ENCODE data around the gene PHKA2.
"Not testable (repeated sequence)": the region's sequence is repeated elsewhere in the genome, so short reads cannot be mapped to it uniquely, and the experiment has no call there.

PHKA2 gene, protein sequence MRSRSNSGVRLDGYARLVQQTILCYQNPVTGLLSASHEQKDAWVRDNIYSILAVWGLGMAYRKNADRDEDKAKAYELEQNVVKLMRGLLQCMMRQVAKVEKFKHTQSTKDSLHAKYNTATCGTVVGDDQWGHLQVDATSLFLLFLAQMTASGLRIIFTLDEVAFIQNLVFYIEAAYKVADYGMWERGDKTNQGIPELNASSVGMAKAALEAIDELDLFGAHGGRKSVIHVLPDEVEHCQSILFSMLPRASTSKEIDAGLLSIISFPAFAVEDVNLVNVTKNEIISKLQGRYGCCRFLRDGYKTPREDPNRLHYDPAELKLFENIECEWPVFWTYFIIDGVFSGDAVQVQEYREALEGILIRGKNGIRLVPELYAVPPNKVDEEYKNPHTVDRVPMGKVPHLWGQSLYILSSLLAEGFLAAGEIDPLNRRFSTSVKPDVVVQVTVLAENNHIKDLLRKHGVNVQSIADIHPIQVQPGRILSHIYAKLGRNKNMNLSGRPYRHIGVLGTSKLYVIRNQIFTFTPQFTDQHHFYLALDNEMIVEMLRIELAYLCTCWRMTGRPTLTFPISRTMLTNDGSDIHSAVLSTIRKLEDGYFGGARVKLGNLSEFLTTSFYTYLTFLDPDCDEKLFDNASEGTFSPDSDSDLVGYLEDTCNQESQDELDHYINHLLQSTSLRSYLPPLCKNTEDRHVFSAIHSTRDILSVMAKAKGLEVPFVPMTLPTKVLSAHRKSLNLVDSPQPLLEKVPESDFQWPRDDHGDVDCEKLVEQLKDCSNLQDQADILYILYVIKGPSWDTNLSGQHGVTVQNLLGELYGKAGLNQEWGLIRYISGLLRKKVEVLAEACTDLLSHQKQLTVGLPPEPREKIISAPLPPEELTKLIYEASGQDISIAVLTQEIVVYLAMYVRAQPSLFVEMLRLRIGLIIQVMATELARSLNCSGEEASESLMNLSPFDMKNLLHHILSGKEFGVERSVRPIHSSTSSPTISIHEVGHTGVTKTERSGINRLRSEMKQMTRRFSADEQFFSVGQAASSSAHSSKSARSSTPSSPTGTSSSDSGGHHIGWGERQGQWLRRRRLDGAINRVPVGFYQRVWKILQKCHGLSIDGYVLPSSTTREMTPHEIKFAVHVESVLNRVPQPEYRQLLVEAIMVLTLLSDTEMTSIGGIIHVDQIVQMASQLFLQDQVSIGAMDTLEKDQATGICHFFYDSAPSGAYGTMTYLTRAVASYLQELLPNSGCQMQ

GRCh38 chrX:18983666-18984380 is at the start of gene PHKA2:
PHKA2 (minus strand) TSS chrX:18984114; CDS start chrX:18983932, 182 bp downstream.
- peak within 1 kb of the TSS; percentile 89 for H3K27ac Mint-ChIP-seq (ENCODE audit: low read depth)
- no peaks in the 10 kb centered on the region for H3K9me3 Mint-ChIP-seq
- H3K4me3 Mint-ChIP-seq, result peak within 1 kb of the TSS; percentile 71
- ATAC-seq (replicated peaks; ENCODE audit: extremely low read depth, poor library complexity, severe bottlenecking), result peak; percentile 10
- peaks cover 5% of the 10 kb centered on the region for H3K36me3 Mint-ChIP-seq (ENCODE audit: insufficient read depth)
- H3K27me3 Mint-ChIP-seq, result no peaks in the 10 kb centered on the region
- H3K4me1 Mint-ChIP-seq, result peaks cover 16% of the 10 kb centered on the region
- DNase-seq (ENCODE audit: low spot score in 2 of 2), result peak; percentile 9 to 12

DNA sequence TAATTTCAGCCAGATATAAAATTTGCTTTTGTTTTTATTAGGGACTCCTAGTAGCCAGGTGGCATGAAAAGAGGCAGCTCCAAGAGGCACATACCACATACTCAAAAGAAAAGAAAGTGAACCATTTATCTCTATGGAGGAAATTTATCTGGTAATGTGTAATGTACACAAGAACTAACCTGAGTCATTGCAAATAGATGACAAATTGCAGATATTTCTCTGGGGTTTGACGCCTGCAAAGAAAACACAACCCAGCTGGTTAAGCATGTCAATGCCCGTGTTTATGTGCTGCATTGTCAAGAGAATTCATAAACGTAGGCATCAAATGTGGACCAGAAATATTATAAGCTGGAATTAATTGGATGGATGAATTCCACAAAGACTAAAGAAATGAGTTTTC is 46.9 kb upstream of the PHKA2 start:
- H3K4me1 Mint-ChIP-seq, result no peaks in the 10 kb centered on the region
- ATAC-seq (replicated peaks; ENCODE audit: extremely low read depth, poor library complexity, severe bottlenecking) (no peak), DNase-seq (ENCODE audit: low spot score in 2 of 2) (no peak)

GRCh38 chrX:19028560-19028959 is 44.6 kb upstream of the PHKA2 start:
- Mint-ChIP-seq H3K4me3 (no peak overlapping the region), H3K36me3 (ENCODE audit: insufficient read depth) (no peaks in the 10 kb centered on the region), H3K4me1 (no peaks in the 10 kb centered on the region), H3K27me3 (no peaks in the 10 kb centered on the region), H3K27ac (ENCODE audit: low read depth) (no peak overlapping the region), H3K9me3 (no peaks in the 10 kb centered on the region)
- DNase-seq (ENCODE audit: low spot score in 2 of 2) (no peak), ATAC-seq (replicated peaks; ENCODE audit: extremely low read depth, poor library complexity, severe bottlenecking) (no peak)

More for the DNA sequence above, 46.9 kb upstream of the PHKA2 start:
- H3K36me3 Mint-ChIP-seq (ENCODE audit: insufficient read depth), result no peaks in the 10 kb centered on the region
- H3K9me3 Mint-ChIP-seq, result no peaks in the 10 kb centered on the region
- no peaks in the 10 kb centered on the region for H3K27me3 Mint-ChIP-seq
- H3K27ac Mint-ChIP-seq (ENCODE audit: low read depth), result no peak overlapping the region
- no peak overlapping the region for H3K4me3 Mint-ChIP-seq

- Mint-ChIP-seq H3K9me3 (no peaks in the 10 kb centered on the region), H3K27me3 (no peaks in the 10 kb centered on the region), H3K4me3 (no peak overlapping the region), H3K27ac (ENCODE audit: low read depth) (no peak overlapping the region), H3K4me1 (no peaks in the 10 kb centered on the region), H3K36me3 (ENCODE audit: insufficient read depth) (no peaks in the 10 kb centered on the region)
- DNase-seq (ENCODE audit: low spot score in 2 of 2) (no peak), ATAC-seq (replicated peaks; ENCODE audit: extremely low read depth, poor library complexity, severe bottlenecking) (no peak)
These were observed 40.5 kb upstream of the PHKA2 start for GRCh38 chrX:19024366-19024765.

DNA sequence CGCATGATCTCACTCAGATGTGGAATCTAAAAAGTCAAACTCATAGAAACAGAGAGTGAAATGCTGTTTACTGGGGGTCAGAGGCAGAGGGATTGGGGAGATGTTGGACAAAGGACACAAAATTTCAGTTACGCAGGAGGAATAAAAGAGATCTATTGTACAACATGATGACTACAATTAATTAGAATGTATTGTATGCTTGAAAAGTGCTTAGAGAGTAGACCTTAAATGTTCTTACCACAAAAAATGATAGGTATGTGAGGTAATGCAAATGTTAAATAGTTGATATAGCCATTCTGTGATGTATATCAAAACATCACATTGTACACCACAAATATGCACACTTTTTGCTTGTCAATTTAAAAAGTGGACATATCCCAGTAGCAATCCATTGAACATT is 36.1 kb upstream of the PHKA2 start:
- H3K36me3 Mint-ChIP-seq (ENCODE audit: insufficient read depth), result no peaks in the 10 kb centered on the region
- no peak for DNase-seq (ENCODE audit: low spot score in 2 of 2)
- no peaks in the 10 kb centered on the region for H3K4me1 Mint-ChIP-seq
- no peaks in the 10 kb centered on the region for H3K27me3 Mint-ChIP-seq
- no peaks in the 10 kb centered on the region for H3K9me3 Mint-ChIP-seq
- no peak for ATAC-seq (replicated peaks; ENCODE audit: extremely low read depth, poor library complexity, severe bottlenecking)
- H3K4me3 Mint-ChIP-seq, result no peak overlapping the region
- no peak overlapping the region for H3K27ac Mint-ChIP-seq (ENCODE audit: low read depth)

GRCh38 chrX:19017271-19017670 is 33.4 kb upstream of the PHKA2 start:
- Mint-ChIP-seq H3K27ac (ENCODE audit: low read depth) (no peak overlapping the region), H3K27me3 (no peaks in the 10 kb centered on the region), H3K4me3 (no peak overlapping the region), H3K4me1 (no peaks in the 10 kb centered on the region), H3K9me3 (no peaks in the 10 kb centered on the region), H3K36me3 (ENCODE audit: insufficient read depth) (no peaks in the 10 kb centered on the region)
- no peak for DNase-seq (ENCODE audit: low spot score in 2 of 2)
- no peak for ATAC-seq (replicated peaks; ENCODE audit: extremely low read depth, poor library complexity, severe bottlenecking)

DNA sequence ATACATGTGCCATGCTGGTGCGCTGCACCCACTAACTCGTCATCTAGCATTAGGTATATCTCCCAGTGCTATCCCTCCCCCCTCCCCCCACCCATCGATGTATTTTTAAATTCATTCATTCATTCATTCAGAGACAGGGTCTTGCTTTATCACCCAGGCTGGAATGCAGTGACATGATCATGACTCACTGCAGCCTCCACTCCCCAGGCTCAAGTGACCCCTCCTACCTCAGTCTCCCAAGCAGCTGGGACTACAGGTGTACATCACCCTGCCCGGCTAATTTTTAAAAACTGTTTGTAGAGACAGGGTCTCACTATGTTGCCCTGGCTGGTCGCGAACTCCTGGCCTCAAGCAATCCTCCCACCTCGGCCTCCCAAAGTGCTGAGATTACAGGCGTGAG is 32.7 kb upstream of the PHKA2 start:
- H3K27me3 Mint-ChIP-seq; H3K36me3 Mint-ChIP-seq (ENCODE audit: insufficient read depth); H3K27ac Mint-ChIP-seq (ENCODE audit: low read depth); DNase-seq (ENCODE audit: low spot score in 2 of 2); H3K4me1 Mint-ChIP-seq; H3K4me3 Mint-ChIP-seq; H3K9me3 Mint-ChIP-seq; ATAC-seq (replicated peaks; ENCODE audit: extremely low read depth, poor library complexity, severe bottlenecking): not testable (repeated sequence)

GRCh38 chrX:19007868-19008267 is 24.0 kb upstream of the PHKA2 start:
- Mint-ChIP-seq H3K4me3 (no peak overlapping the region), H3K27me3 (no peaks in the 10 kb centered on the region), H3K36me3 (ENCODE audit: insufficient read depth) (no peaks in the 10 kb centered on the region), H3K4me1 (no peaks in the 10 kb centered on the region), H3K9me3 (no peaks in the 10 kb centered on the region), H3K27ac (ENCODE audit: low read depth) (no peak overlapping the region)
- DNase-seq (ENCODE audit: low spot score in 2 of 2), result no peak
- ATAC-seq (replicated peaks; ENCODE audit: extremely low read depth, poor library complexity, severe bottlenecking), result no peak

GRCh38 chrX:19007011-19007410 is 23.1 kb upstream of the PHKA2 start:
- Mint-ChIP-seq H3K9me3 (no peaks in the 10 kb centered on the region), H3K27ac (ENCODE audit: low read depth) (no peak overlapping the region), H3K27me3 (no peaks in the 10 kb centered on the region), H3K4me1 (no peaks in the 10 kb centered on the region), H3K36me3 (ENCODE audit: insufficient read depth) (no peaks in the 10 kb centered on the region), H3K4me3 (no peak overlapping the region)
- DNase-seq (ENCODE audit: low spot score in 2 of 2), result no peak
- ATAC-seq (replicated peaks; ENCODE audit: extremely low read depth, poor library complexity, severe bottlenecking), result no peak

GRCh38 chrX:19005909-19006308 is 22.0 kb upstream of the PHKA2 start:
- H3K36me3 Mint-ChIP-seq (ENCODE audit: insufficient read depth), result no peaks in the 10 kb centered on the region
- no peak overlapping the region for H3K27ac Mint-ChIP-seq (ENCODE audit: low read depth)
- no peaks in the 10 kb centered on the region for H3K27me3 Mint-ChIP-seq
- H3K4me3 Mint-ChIP-seq, result no peak overlapping the region
- H3K9me3 Mint-ChIP-seq, result no peaks in the 10 kb centered on the region
- DNase-seq (ENCODE audit: low spot score in 2 of 2) (no peak), ATAC-seq (replicated peaks; ENCODE audit: extremely low read depth, poor library complexity, severe bottlenecking) (no peak)
- no peaks in the 10 kb centered on the region for H3K4me1 Mint-ChIP-seq

GRCh38 chrX:19003756-19004155 is 19.8 kb upstream of the PHKA2 start:
- H3K4me1 Mint-ChIP-seq, result no peaks in the 10 kb centered on the region
- DNase-seq (ENCODE audit: low spot score in 2 of 2) (no peak), ATAC-seq (replicated peaks; ENCODE audit: extremely low read depth, poor library complexity, severe bottlenecking) (no peak)
- no peak overlapping the region for H3K4me3 Mint-ChIP-seq
- no peak overlapping the region for H3K27ac Mint-ChIP-seq (ENCODE audit: low read depth)
- H3K9me3 Mint-ChIP-seq, result no peaks in the 10 kb centered on the region
- H3K27me3 Mint-ChIP-seq, result no peaks in the 10 kb centered on the region
- no peaks in the 10 kb centered on the region for H3K36me3 Mint-ChIP-seq (ENCODE audit: insufficient read depth)

GRCh38 chrX:18998653-18999052 is 14.7 kb upstream of the PHKA2 start:
- Mint-ChIP-seq H3K9me3 (no peaks in the 10 kb centered on the region), H3K4me3 (no peak overlapping the region), H3K27ac (ENCODE audit: low read depth) (no peak overlapping the region), H3K36me3 (ENCODE audit: insufficient read depth) (no peaks in the 10 kb centered on the region), H3K27me3 (no peaks in the 10 kb centered on the region), H3K4me1 (no peaks in the 10 kb centered on the region)
- no peak for DNase-seq (ENCODE audit: low spot score in 2 of 2)
- no peak for ATAC-seq (replicated peaks; ENCODE audit: extremely low read depth, poor library complexity, severe bottlenecking)
